GM19452 (cell line): ENCODE data around the gene HES7.
A peak's percentile ranks its signal among the peaks of the same experiment; 100 is the strongest.

Experiments
- ATAC-seq: cut with Tn5 transposase; IDR thresholded peaks from one replicate; pipeline ENCODE4 v1.9.1; 2021; ENCODE audit not compliant: unreplicated experiment

HES7 gene

DNA sequence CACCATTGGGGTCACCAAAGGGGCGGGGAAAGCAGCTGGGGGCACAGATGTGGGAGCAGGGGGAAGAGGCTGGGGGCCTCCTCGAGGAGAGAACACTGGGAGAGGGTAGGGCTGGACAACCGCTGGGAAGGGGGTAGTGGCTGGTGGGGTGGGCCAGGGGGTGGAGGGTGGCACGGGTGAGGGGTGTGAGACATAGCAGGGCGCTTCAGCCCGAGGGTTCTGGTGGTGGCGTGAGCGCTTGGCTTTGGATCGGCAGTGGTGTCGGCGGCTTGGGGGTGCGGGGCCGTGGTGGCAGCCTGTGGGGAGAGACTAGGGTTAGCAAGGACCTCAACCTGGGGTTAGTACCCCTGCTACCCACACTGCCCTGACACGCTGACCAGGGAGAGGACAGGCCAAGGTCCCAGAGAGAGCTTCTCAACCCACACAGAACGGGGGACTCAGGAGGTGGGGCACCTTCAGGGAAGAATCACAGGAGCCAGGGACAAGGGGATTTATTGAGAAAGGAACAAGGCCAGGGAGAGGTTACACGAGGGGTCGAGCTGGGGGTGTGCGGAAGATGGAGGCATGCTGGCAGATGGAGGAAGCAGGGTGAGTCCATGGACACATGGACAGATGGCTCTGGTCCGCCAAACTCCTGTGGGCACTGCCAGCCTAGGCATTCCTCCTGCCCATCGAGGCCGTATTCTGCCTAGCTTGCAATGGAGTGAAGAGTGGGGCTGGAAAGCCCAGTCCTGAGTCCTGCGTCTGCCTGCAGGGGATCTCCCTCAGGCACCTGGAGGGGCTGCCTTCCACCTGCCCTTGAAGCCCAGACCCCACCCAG is 19.9 kb upstream of the HES7 start:
- ATAC-seq, result no peak

DNA sequence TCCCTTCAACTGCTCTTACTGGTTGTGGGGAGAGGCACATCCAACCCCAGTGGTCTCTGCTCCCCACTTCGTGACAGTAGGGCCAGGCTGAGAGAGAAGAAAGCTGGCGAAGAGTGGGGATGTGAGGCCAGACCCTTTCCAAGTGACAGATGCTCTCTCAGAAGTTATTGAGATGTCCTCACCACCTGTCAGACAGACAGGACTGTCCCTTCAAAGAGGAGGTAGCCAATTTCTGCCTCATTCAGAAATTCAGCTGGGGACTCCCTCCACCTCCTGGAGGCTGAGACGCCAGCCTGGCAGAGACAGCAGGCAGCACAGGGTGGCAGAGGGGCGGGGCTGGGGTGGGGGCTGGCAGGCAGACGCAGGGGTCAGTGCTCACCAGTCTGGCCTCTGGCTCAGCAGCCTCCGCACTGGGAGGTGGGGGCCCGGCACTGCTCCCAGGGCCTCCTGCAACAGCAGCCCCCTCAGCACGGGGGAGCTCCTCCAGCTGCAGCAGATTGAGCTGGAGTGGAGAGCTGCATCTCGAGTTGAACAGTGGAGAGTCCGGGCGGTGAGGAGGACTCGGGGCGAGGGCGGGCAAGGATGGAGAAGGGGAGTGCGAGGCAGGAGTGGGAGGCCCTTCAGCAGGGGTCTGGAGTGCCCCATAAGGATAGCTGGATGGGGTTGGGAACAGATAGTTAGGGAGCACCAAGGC is 19.1 kb upstream of the HES7 start:
- no peak for ATAC-seq

DNA sequence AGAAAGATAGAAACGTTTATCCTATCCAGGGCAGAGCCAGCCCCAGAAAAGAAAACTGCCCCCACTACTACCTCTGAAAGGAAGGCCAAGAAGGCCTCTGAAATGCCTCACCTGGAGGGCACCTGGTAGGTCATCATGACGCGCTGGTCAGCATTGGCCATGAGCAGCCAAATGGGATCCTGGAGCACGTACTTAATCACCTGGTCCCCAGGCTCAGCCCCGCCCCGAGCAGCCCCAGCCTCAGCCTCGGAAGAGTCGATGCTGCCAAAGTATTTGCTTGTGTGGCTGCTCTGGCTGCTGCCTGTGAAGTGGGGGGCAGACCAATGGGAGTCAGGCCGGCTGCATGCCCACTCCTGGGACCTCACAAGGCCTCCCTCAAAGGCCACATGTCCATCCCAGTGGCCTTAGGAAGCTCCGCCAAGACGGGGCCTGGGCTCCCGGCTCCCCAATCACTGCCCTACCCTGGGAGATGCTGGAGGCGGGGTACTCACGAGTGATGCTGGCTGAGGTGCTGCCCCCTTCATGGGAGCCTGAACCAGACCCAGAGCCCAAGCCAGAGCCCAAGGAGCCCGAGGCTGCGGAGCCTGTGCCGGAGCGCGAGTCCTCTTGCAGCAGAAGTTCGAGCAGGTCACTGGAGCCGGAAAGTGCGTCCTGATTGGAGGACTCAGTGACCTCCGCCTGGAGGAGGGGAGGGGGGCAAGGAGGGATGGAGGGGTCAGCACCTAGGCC is 18.4 kb upstream of the HES7 start:
- ATAC-seq, result no peak

DNA sequence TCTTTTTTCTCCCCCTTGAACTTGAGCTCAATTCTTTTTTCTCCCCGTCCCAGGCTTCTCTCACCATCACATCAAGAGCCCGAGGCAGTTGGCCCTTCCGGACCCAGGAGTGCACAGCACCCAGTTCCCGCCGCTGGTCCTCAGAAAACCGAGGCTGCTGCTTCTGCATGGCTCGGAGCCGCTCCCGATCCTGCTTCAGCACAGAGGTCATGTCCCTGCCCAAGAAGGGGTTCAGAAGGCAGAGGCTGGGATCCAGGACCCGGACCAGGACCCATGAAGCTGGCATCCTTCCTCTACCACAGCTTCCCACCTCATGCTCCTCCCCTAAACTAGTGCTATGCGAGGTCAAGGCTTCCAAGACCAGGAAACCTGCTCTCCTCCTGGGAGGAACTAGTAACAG is 17.8 kb upstream of the HES7 start:
- ATAC-seq, result no peak

DNA sequence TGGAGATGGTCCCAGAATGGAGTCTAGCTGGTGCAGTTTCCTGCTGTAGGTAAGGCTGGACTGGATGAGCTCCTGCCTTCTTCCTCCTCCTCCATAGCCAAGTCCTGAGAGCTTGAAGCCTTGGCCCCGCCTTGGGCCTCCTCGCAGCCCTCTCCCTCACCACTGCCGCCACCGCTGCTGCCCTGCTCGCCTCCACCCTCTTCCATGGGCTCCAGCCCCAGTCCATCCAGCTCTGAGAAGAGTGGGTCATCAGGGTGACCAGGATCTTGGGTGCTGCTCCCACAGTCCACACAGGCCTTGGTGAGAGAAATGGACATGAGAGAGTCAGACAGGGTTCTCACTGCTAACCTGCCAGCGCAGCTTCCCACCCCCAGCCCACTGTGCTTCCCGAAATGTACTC is 17.1 kb upstream of the HES7 start:
- no peak for ATAC-seq

DNA sequence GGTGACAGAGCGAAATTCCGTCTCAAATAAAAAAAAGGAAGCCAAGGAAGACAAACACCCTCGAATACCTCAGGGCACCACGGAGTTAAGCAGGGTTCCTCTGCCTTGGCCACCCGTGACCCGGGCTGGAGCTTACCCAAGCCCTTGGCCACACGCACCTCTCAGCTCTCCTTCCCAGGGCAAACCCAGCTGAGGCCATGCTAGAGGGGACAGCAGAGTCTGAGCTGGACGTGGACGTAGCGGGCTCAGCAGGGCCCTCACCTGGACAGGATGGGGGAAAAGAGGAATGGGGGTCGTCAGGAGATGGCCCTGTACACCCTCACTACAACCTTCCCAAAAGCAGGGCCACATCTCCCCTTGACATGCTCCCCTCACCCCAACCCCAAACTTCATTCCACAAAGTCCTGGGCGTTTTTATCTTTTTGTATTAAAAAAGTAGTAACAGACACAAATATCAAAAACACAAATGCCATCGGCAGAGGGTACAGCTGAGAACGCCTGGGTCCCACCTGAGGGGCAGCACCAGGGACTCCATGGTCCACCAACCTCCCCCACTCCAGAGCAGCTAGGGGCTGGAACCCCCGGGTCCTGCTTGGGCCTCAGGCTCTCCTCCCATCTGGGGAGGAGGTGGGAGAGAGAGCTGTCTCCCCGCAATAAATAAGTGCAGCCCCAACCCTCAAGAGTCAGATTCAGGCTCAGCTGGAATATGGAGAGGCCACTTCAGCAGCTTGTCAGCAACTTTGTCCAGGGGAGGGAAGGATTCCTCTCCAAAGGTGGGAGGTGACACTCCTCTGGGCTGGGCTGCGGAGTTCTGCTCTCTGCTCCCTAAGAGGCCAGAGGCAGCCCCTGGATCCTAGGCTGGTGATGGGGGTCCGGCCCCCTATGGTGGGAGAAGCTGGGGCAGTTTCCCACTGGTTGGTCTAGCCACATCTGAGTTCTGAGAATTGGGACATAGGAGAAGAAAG is 16.4 kb upstream of the HES7 start:
- ATAC-seq, result no peak

DNA sequence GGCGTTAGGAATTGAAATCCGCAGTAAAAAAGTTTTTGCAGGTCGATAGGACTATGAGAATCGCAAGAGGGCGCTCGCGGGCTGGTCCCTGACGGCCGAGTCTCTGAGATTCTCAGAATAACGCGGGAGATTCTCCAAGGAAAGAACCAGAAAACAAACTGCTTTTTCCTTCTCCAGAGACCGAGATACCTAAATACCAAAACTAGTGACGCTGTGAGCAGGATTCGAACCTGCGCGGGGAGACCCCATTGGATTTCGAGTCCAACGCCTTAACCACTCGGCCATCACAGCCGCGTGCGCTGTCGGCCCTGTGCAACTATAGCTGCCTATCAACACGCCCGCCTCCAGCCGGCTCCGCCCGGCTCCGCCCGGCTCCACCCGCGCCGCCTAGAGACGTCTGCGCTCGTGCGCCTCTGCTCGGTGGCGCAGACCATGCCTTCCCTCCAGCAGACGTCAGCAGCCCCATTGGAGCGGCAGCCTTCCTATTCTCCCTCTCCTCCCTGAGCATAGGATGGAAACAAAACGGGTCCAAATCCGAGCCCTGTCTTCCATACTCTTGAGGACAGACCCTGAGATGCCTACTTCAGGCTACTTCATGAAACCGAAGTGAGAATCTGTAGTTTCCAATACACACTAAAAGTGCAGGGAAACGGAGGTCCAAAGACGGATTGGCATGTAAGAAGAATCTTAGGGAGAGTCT is 14.9 kb upstream of the HES7 start:
- ATAC-seq, result peak; percentile 80

DNA sequence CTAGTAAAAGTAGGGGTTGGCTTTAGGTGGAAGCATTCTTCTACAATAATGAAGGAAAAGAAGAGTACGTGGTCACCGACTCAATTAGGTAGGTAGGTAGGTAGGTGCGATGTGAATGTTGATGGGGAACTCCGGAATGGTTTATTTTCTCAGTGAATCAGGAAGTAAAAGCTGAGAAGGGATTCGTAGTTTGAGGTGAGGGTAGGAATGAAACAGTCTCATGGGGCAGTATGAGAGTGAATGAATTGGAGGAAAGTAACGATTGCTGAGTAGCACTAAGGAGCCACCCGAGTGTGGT is 14.4 kb upstream of the HES7 start:
- ATAC-seq, result no peak

DNA sequence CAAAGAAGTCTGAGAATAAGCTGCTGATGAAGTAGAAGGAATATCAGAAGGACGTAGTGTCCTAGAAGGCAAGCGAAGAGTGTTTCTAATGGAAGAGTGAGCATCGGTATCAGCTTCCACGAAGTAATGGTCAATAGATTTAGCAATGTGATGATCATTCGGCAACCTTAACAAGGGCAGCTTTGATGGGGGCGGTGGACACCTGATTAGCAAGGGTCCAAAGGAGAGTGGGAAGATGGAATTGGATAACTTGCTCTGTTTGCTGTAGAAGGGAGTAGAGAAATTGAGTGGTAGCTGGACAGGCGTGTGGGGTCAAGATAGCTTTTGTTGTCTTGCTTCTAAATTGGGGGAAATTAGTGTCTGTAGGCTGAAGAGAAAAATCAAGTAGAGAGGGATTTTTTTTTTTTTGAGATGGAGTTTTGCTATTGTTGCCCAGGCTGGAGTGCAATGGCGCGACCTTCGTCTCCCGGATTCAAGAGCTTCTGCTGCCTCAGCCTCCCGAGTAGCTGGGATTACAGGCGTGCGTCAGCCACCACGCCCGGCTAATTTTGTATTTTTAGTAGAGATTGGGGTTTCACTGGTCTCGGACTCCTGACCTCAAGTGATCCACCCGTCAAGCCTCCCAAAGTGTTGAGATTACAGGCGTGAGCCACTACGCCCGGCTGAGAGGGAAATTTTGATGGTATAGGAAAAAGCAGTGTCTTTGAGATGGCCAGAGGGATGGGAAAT is 13.9 kb upstream of the HES7 start:
- ATAC-seq, result no peak

DNA sequence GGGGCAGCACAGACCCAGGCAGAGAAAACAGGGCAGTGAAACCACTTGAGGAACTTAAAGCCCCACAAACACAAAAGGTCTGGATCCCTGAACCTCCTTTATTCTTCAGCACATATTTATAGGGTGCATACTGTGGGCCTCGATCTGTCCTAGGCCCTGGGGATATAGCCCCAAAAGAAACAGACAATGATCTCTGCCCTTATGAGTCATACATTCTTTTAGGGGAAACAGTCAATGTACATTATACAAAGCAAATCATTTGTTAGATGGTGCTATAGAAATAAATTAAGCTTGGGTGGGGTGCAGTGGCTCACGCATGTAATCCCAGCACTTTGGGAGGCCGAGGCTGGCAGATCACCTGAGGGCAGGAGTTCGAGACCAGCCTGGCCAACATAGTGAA is 10.0 kb upstream of the HES7 start:
- no peak for ATAC-seq

DNA sequence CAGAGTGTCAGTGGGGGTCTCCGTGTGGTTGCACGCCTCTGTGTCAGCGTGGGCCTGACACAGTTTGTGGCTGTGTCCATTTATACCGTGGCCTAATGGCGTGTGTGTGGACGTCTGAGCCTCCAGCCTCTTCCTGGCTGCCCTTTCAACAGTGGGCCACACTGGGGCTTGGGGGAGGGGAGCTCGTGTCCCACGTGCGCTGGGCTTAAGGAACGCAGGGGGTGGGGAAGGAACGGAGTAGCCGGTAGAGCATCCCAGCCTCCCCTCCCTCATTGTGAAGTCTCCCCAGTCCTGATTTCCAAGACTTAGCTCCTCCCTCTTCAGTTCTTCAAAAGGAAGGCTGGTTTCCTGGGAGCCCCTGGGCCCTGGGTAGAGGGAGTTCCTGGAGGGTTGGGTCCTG is 9.5 kb upstream of the HES7 start:
- ATAC-seq, result no peak

DNA sequence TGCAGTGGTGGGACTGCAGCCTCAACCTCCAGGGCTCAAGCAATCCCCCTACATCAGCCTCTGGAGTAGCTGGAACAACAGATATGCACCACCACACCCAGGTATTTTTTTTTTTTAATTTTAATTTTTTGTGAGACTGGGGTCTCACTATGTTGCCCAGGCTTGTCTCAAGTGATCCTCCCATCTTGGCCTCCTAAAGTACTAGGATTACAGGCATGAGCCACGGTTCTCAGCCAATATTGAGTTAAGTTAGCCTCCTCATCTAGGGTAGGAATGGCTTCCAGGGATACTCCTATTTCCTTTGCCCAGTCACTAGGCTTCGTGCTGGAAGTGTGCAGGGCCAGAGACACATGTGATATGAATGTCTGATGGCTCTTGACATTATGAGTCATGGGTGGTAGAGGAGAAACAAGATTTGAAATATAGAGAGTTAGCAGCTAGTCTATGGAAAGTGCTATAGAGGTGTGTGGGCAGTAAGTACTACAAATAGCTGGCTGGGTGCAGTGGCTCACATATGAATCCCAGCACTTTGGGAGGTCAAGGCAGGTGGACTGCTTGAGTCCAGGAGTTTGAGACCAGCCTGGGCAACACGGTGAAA is 8.0 kb upstream of the HES7 start:
- ATAC-seq, result no peak

DNA sequence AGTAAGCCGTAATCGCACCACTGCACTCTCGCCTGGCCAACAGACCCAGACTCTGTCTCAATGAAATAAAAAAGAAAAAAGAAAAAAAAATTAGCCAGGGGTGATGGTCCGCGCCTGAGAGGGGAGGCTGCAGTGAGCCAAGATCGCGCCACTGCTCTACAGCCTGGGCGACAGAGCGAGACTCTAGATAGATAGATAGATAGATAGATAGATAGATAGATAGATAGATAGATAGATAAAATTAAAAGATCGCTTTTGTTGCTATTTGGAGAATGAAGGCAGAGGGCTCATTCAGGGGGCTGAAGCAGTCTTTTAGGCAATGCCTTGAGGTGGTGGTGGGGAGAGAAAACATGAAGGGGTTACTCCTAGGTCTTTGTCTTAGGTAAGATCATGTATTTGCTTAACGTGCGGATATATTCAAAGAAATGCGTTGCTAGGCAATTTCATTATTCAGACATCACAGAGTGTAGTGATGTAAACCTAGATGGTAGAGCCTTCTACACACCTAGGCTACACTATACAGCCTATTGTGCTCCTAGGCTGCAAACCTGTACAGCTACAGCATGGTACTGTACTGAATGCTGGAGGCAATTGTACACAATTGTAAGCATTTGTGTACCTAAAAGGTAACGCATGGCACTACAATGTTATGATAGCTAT is 4.3 kb upstream of the HES7 start:
- no peak for ATAC-seq

DNA sequence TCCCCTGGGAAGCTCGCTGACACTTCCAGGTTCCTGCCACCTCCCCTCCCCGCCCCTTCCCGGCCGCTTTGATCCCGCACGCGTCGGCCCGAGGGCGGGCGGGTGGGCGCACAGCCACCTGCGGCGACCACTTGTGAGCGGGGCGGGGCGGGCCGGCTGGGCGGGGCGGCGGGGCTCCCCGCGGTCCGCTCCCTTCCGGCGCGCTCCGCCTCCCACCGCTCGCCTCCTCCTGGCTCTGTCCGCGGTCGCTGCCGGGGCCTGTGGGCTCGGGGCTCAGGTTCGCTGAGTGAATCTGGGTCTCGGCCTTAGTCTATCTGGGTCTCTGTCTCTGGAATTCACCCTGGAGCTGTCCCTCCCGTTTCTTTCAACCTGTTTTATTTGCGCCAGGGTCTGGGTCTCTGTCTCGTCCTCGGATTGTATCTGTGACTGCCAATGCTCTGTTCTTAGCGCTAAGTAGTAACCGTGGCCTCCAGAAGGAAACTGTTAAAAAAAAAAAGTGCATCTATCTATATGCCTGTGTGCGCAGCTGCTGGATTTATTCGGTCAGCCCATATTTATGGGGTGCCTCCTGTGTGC is 2.7 kb upstream of the HES7 start:
- ATAC-seq, result no peak

DNA sequence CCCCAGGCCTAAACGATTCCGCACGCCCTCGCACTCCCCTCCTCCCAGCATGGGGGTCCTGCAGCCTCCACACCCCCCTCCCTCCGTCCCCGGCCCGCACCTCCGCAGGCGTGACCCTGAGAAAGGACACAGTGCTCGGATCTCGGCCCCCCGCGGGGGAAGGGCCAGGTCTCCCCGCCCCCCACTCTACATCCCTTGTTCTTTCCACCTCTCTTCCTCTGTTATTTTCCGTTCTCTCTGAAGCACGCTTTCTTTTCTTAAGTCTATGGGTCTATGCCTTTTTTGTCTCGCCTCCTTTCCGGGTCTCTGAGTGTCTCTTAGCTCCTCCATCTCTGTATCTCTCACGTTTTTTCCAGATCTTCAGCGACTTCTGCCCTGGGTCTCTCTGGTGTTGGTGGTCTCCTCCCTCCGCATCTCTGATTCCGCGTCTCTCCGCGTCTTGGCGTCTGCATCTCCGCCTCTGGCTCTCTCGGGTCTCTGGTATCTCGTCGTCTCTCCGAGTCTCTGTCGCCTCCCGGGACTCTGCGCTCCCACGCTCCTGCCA is 2.1 kb upstream of the HES7 start:
- ATAC-seq, result no peak

DNA sequence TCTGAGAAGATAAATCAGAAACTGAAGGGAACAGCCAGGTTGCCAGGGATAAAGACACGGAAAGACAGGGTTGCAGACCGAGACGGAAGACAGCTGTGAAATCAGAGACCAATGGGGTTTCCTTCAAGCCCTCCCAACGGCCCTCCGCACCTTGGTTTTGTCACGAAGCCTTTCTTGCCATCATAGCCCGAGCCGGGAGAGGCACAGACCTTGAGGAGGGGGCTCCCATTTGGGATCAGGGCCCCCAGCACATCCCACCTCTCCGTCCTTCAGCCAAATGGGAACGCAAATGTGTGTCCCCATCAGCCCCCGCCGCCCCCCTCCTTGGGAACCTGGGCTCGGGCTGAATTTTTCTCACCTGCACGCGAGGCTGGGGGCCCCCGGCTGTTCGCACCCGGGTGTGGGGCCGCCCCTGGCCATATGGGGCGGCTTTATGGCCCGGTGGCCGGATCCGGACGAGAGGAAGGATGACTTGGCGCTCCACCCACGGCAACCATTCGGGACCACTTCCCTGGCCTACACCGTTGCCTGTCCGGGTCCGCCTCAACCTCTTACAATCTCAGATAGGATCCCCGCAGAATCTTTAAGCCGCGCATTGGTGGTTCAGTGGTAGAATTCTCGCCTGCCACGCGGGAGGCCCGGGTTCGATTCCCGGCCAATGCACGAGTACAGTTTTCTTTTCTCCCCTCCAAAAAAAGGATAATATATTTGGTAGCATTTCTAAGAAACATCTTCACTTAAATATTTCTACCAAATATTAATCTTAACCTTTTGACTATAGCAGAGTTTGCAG is 1.4 kb upstream of the HES7 start:
- no peak for ATAC-seq

DNA sequence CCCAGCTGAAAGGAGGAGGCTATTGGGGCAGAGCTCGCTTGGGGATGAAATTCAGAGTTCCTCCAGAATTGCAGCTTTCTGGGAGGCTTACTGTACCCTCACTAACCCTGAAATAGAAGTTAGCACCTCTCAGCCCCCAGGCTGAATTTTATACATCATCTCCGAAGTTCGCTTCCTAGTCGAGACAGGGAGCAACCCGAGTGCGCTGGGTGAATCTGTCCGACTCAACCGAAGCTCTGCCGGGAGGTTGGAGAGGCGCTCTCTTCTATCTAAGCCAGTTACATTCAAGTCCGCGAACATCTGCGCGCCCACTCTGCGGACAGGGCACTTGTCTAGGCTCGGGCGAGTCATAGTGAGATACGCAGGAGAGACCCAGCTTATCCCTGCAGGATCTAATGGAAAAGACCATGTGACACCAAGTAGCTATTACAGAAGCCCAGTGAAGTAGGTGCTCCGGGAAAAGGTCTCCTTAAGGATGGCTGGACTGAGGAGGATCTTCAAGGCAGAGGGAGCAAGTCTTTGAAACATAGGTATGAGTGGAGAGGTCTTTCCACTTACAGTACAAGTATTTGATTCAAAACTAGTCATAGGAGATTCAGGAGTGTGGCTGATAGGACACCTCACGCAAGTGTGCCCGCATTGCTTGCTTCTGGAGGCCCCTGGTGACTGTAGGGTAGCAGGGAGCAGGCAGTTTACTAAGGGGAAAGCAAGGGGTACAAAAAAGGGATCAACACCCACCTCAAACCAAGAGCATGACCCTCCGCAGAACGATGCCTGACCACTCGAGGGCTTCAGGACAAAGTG is 646 bp upstream of the HES7 start:
- ATAC-seq, result no peak
